GM18907 (cell line): Measurements from ENCODE around the gene GPR141.
A peak's percentile ranks its signal among the peaks of the same experiment; 100 is the strongest.
"Not testable (repeated sequence)": the region's sequence is repeated elsewhere in the genome, so short reads cannot be mapped to it uniquely, and the experiment has no call there.

ENCODE experiments used
- ATAC-seq: cut with Tn5 transposase; IDR thresholded peaks from one replicate; pipeline ENCODE4 v1.9.1; 2021; ENCODE audit warnings: mild to moderate bottlenecking, moderate library complexity; ENCODE audit not compliant: unreplicated experiment

GPR141 gene

DNA sequence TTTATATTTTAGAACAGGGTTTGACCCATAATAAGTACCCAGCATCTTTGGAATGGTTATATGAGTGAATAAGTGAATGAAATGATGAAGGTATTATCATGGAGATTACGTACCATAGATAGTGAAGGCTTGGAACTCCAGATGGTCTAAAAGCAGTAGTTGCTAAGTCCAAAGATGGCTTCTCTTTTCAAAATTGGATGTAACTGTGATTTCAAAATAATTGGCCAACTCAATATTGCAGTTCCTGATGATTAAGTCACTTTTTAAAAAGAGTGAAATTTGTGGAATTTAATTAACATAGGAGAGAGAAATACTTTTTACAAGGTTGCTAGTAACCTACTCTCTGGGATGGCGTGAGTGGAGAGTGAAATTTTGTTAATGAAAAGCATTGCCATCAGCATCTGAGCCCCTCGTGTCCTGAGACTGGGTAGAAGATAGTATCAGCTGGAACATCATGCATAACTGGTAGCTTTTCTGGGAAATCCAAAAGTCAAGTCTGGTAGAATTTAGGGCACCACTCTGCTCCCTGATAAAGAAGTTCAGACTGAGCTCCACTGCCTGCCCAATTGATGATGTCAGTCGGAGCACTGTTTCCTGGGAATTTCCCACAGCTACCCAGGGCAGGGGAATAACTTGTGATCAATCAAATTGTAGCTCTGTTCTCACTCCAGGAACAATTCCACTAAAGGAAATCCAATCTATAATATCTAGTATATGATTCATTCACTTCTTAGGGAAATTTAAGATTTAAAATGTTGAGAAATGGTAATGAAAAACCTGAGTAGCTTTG lies 3.2 kb downstream of the GPR141 start:
- ATAC-seq = no peak

DNA sequence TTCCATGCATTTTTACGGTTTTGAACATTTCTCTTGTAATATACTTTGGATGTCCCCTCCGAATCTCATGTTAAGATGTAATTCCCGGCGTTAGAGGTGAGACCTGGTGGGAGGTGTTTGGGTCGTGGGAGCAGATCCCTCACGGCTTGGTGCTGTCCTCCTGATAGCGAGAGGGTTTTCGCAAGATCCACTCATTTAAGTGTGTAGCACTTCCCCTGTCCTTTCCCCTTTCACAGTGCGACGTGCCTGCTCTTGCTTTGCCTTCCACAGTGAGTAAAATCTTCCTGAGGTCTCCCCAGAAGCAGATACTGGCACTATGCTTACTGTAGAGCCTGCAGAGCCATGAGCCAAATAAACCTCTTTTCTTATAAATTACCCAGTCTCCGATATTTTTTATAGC lies 6.6 kb downstream of the GPR141 start:
- ATAC-seq = no peak

DNA sequence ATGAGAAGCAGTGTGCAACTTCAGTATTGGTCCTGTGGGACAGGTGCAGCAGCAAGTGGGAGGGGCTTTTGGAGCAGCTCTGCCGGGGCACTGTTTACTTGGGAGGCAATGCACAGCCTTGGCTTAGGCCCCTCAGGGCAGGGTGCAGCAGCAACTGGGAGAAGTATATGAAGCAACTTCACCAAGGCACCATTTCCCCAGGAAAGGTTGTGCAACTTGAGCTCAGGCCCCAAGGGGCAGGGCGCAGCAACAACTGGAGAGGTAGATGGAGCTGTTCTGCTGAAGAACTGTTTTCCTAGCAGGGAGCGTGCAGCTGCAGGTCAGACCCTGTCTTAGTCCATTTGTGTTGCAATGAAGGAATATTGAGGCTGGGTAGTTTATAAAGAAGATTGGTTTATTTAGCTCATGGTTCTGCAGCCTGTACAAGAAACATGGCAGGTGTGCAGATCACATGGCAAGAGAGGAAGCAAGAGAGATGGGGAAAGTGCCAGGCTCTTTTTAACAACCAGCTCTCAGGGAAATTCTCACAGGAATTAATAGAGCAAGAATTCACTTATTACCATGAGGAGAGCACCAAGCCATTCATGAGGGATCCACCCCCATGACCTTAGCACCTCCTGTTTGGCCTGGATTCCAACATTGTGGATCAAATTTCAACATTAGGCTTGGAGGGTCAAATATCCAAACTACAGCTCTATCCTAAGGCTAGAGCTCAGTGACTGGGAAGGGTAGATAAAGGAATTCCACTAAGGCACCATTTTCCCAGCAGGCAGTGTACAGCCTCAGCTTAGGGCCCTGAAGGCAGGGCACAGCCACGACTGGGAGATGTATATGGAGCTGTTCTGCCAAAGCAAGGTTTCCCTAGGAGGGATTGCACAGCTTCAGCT lies 10.9 kb downstream of the GPR141 start:
- no peak for ATAC-seq

DNA sequence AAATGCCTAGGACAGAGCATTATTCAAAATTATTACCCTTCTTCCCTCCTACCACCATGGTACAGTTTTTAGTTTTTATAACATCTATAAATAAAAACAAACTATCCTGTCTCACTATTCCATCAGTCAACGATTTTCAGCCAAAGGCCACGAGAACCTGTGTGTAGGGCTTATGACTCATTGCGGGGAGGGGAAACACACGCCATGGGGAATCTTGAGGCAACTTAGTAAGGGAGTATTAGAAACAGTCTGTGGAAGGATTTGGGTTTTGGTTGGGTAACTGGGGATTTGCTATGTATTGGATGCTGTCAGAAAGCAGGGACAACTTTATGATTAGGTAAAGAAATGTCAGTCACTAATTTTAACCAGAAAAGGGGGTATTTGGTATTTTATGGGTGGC lies 14.7 kb downstream of the GPR141 start:
- no peak for ATAC-seq

DNA sequence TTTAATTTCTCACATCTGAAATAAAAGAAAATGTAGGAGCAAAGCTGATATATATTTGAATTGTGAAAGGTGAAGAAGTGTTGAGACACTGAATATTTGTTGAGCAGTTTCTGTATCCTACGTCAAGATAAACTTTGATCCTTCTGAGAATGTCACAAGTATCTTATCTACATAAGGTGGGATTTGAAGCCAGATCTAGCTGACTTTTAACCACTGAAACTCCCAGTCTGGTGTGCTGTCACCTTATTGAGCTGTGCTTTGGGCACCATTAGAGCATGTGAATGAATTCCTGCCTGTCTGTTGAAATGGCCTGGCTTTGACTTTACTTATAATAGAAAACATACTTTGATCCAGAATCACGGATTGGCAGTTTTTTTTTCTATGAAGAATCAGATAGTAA lies 15.2 kb downstream of the GPR141 start:
- ATAC-seq = no peak

DNA sequence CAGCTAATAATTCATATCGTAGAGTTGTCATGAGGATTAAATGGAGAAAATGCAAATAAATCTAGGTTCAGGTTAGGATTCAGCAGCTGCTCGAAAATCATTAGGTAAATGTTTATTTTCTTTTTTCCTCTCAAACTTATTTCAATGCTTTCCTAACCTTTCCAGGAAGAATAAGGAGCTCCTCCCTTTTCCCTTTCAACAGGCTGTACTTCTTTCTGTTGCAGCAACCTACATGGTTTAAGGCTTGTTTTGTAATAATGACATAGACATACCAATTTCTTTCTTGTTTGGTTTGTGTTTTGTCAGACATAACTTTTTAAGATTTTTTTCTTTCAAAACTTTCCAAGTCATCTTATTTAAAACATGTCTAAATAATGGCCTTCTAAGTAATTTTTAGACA lies 18.2 kb downstream of the GPR141 start:
- no peak for ATAC-seq

DNA sequence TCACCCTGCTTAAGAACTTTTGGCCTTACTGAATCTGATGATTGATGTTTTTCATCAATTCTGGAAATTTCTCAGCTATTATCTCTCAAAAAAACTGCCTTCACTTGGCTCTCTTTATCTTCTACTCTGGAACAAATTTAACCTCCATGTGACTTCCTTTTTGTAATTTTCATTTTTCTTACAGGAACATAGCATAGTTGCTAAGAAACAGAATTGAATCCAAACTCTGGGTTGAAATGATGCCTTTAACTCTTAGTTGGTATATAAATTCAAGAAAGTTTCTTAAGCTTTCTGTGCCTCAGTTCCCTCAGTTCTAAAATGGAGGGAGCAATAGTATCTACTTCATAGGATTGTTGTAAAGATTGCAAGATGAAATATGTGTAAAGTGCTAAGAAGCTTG lies 19.8 kb downstream of the GPR141 start:
- no peak for ATAC-seq

DNA sequence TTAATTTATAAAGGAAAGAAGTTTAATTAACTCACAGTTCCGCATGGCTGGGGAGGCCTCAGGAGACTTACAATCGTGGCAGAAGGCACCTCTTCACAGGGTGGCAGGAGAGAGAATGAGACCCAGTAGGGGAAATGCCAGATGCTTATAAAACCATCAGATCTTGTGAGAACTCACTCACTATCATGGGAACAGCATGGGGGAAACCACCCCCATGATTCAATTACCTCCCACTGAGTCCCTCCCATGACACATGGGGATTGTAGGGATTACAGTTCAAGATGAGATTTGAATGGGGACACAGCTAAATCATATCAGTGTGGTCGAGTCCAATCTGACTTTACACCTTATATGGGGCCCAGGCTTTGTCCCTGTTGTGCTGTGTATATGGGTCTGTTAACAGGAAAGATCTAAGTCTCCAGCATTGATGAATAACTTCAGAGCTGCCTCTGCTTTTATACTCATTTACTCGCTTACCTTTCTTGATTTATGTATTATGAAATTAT lies 20.8 kb downstream of the GPR141 start:
- ATAC-seq = not testable (repeated sequence)

DNA sequence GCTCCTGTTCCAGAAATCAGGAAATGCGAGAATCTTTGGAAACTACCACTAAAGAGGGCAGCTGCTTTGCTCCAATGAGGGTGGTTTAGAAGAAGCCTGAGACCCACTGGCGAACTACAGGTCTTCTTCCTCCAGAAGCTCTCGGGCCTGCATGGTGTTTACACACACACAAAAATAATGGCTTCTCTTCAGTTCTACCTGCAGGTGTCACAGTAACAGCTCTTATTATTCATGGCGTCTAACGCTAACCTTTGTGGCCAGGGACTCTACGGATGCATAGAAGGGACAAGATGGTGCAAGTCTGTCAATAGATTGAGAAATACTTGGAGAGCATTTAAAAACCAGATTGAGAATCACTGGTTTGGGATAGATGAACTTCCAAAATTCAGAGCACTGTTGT lies 22.4 kb downstream of the GPR141 start:
- ATAC-seq = no peak

DNA sequence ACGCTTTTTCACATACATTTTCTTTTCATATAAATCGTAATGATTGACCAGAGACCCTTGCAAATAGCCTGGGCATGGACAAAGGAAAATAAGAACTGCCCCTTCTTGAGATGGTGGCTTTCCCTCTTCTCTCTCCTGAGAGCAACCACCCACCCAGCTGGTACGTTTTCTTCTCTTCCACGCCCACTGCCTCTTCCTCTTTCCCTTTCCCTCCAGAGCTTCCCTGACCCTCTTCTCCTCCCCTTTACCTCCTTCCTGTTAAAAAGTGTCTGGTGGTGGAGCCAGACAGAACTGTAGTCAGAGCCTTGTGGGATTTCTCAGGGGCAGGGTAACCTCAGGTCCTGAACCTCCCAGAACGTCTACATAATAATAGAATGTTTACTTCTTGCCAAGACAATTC lies 23.2 kb downstream of the GPR141 start:
- ATAC-seq = no peak

DNA sequence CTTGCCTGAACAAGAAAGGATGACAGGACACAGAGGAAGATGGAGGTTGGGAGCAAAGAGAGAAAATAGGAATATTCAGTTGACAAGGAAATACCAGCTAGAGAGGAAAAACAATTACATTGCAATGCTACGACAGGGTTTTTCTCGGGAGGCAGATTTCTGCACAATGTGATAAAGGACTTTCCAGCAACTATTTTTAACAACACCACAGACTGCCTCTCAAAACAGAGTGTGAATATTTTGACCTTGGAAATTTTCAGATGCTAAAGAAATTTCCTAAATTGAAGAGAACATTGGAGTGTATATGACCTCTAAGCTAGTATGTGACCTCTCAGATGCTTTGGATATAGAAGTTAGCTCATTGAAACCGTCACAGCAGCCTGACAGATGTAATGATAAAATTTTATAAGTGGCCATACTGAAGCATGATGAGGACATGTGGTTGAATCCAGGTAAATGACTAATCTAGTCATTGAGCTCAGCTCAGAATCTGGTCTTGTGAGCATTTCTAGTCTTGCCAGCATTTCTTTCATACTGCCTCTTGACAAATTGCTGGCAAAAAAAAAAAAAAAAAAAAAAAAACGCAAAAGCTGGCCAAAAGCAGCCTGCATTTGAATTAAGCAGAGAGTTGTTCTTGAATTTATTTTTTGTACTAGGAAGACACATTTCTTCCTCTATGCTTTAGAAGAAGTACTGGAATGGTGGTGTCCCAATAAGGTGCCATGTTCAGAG lies 24.4 kb downstream of the GPR141 start:
- no peak for ATAC-seq

DNA sequence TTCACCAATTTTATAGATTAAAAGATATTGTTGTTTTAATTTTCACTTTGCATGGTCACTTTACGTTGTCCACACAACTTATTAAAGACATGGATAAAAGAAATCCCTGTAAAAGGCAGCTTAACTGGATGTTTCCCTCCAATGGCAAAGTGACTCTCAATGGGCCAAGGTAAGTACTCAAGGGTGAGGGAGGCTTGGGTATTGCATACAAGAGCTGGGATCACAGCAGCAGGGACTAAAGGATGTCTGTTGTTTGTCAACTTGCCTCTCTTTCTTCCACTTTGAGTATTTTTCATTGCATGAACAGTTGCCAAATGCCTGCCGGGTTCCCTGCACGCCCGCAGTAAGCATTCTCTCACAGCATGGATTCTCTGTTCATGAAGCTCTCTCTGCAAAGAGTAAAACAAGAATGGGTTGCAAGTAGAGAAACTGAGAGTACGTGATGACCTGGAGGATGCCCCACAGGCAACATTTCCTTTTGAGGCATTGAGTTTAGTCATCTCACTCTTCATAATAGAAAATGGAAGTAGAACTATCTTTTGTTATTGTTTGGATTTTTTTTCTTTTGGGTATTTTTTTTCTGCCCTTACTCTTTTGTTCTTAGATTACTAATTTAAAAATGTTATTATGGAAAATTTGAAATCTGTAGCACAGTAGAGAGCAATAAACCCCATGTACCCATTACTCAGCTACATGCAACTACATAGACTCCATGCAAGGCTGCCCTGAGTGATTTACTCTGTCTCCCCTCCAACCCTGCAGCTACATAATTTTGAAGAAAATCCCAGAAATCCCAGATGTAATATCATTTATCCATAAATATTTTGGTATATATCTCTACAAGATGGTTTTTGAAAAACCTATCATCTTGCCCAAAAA lies 26.3 kb downstream of the GPR141 start:
- ATAC-seq = peak; percentile 97

DNA sequence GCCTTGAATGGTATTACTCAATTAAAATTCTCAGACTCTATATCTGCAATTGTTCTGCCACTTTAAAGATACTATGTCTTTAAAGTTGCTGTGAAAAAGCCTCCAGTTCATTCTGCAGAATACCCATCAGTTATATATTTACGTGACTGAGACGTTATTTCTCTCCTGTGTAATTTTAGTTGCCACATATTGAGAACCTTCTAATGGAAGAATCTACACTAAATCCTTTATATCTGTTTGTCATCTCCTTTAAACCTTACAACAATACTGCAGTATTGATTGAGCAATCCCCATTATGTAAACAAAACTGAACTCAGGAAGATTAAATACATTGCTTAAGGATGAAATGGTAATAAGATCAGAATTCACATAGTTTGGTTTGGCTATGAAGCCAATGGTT lies 30.0 kb downstream of the GPR141 start:
- ATAC-seq = no peak

DNA sequence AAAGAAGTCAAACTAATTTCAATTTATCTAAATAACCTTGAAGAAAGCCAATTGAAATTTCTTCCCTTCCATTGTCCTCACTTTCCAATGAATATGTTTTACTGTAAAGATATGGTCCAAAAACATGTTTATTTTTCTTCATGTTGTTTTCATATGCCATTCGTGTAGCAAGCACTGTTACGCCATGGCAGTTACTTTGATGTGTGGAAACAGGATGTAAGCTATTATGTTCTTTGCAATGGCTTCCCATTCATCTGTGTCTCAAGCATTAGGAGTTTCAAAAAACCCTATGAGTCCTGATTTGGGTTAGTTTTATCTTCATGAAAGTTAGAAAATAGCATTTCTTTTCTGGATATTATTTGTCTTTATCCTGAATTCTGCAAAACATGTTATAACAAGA lies 31.0 kb downstream of the GPR141 start:
- no peak for ATAC-seq

DNA sequence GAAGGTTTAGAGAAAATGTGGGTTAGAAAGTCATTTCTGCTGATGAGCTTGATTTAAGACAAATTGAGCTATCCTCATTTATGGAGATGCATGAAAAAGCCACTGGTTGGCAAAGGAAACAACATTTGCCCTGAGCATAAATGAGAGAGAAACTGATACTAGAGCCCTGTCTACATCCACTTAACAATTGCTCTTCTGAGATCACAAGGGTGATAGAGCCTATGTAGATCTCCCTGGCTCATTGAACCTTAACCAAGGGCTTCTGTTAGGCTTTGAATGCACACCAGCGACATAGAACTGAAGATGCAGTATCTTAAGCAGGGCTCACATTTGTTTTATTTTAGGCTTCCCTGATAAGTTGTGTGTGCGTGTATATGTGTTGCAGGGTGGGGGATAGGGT lies 35.0 kb downstream of the GPR141 start:
- peak; percentile 62 for ATAC-seq

DNA sequence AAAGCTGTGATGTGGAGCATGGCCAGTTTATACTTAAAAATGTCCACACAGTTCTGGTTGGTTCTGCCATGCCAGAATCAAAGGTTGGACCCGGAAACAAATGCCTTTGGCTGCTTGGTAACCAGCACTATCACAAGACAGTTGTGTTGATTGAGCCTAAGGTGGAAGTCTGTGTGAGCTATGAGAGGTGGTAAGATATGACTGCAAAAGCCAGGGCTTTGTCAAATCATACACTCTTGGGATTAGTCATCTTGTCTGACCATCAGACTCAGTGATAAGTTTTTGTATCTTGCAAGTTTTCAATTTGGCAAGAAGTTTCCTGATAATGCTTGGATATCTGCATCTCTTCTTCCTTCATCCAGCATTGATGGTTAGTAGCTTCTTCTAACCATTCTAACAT lies 35.5 kb downstream of the GPR141 start:
- peak; percentile 94 for ATAC-seq

DNA sequence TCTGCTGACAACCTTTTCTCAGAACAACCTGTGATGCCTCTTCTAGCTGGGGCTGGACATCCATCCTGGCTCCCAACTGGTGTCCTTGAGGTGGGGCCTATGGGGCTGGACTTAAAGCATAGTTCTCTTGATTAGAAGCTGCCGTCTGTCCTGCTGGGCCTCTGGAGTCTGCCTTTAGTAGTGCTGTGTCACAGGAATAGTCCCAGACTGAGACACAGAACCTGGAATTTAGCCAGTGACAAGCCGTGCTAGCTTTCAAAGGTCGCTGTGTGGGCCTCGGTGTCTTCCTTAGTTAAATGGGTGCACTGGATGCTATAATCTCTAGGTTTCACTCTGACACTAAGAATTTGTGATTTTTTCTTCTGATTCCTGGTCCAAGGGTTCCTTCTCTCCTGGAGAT lies 41.2 kb downstream of the GPR141 start:
- ATAC-seq = no peak

DNA sequence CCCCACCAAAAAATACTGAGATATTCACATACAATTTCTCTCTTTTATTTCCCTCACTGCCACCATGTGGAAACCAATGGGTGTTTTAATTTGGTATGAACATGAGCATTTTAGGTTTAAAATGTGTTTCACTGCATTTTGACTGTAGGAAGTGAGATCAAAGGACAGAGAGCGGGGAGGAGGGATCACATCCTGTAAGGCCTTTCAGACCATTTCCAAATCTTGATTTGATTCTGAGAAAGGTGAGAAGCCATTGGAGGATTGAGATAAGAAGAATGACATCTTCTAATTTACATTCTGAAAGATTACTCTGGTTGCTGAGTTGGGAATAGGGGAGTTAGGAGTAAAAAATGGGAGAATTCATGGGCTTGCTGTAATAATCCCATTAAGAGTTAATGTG lies 42.5 kb downstream of the GPR141 start:
- ATAC-seq = no peak

DNA sequence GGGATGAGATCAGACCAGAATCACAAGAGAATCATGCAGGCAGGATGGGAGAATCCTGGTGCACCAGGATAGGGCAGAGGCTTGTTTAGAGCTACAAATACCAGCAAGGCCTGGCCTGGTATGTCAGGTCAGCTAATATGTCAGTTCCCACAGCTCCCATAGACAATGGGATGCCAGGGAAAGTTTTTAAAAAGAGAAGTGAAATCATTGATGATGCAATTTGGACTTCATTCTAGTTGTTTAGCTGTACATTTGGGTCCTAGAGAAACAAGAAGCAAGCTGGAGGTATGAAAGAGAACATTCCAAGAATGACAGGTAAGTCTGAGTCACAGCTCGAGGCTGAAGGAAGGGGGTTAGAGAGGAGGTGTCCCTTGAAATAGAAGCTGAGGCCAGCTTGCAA lies 45.2 kb downstream of the GPR141 start:
- ATAC-seq = no peak

DNA sequence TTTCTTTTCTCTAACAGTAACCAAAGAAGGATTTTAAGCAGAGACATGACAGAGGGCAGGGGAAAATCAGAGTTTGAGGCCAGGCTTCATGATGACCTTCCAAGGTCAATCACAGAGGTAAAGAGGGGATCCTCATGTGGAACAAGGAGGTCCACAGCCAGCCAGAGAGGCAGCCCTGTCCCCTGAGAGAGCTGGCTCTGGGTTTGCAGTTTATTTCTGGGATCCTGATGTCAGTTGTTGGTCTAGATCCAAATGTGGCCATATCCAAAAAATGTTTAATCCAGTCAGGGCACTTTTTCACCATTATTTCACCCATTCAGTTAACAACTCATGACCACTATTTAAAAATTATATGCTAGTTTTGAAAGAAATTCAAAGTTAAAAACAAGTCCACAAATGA lies 45.6 kb downstream of the GPR141 start:
- no peak for ATAC-seq
